HepG2 (cell line): ENCODE results near the gene JPT2. TPM values are rescaled to one million over a fixed set of nuclear protein-coding genes. Genes with fewer than 3 reads are reported as not detected.

Source experiments
- ARID2 ChIP-seq: sonication (generic); formaldehyde crosslinking; IDR thresholded peaks from 2 replicates; pipeline ENCODE4 v1.8.1; 2022; ENCODE audit warnings: mild to moderate bottlenecking, missing genetic modification reagents, borderline replicate concordance
- GLI4 ChIP-seq: sonication (generic); formaldehyde crosslinking; IDR thresholded peaks from 2 replicates; pipeline ENCODE4 v1.5.1; 2020; ENCODE audit warnings: missing genetic modification reagents, mild to moderate bottlenecking, moderate library complexity, borderline replicate concordance
- HMGXB3 ChIP-seq: sonication (generic); formaldehyde crosslinking; IDR thresholded peaks from 2 replicates; pipeline ENCODE4 v1.4.0; 2020; ENCODE audit warnings: missing genetic modification reagents, borderline replicate concordance
- IRX3 ChIP-seq: sonication (generic); formaldehyde crosslinking; IDR thresholded peaks from 2 replicates; pipeline ENCODE4 v1.8.1; 2023; ENCODE audit warnings: mild to moderate bottlenecking, low read depth, missing genetic modification reagents, borderline replicate concordance
- NFIB ChIP-seq: sonication (generic); formaldehyde crosslinking; IDR thresholded peaks from 2 replicates; pipeline ENCODE4 v1.9.0; 2021; ENCODE audit warnings: missing genetic modification reagents, mild to moderate bottlenecking, borderline replicate concordance
- NR1H2 ChIP-seq: sonication (generic); formaldehyde crosslinking; IDR thresholded peaks from 2 replicates; pipeline ENCODE4 v1.8.1; 2022; ENCODE audit warnings: low read depth, missing genetic modification reagents, borderline replicate concordance
- TBL1XR1 ChIP-seq: fragments of 150-350 bp; IDR thresholded peaks from 2 replicates; pipeline ENCODE4 v1.6.1; 2014; ENCODE audit warnings: borderline replicate concordance, low read length; ENCODE audit not compliant: partially characterized antibody
- ZBTB38 ChIP-seq: sonication (generic); formaldehyde crosslinking; IDR thresholded peaks from 2 replicates; pipeline ENCODE4 v1.5.1; 2020; ENCODE audit warnings: mild to moderate bottlenecking, missing genetic modification reagents
- ZNF253 ChIP-seq: sonication (generic); formaldehyde crosslinking; IDR thresholded peaks from 2 replicates; pipeline ENCODE4 v1.8.0; 2022; ENCODE audit warnings: mild to moderate bottlenecking, missing genetic modification reagents, borderline replicate concordance
- ZNF674 ChIP-seq: sonication (generic); formaldehyde crosslinking; IDR thresholded peaks from 2 replicates; pipeline ENCODE4 v1.5.0; 2020; ENCODE audit warnings: low read depth, mild to moderate bottlenecking, missing genetic modification reagents
- ZNF747 ChIP-seq: sonication (generic); formaldehyde crosslinking; IDR thresholded peaks from 2 replicates; pipeline ENCODE4 v1.8.1; 2023; ENCODE audit warnings: missing genetic modification reagents, mild to moderate bottlenecking, borderline replicate concordance
- ZNF761 ChIP-seq: sonication (generic); formaldehyde crosslinking; conservative IDR thresholded peaks from 2 replicates; pipeline ENCODE4 v1.4.0; 2020; ENCODE audit warnings: mild to moderate bottlenecking, missing genetic modification reagents
- ZNF782 ChIP-seq: sonication (generic); formaldehyde crosslinking; IDR thresholded peaks from 2 replicates; pipeline ENCODE4 v1.4.0; 2020; ENCODE audit warnings: missing genetic modification reagents, mild to moderate bottlenecking, borderline replicate concordance
- polyA plus RNA-seq, 8 experiments: library from polyadenylated mRNA; depleted of rRNA in 3 of 8; stranded (reverse) in 7 of 8; unstranded in 1 of 8; fragments of >200 nt; fragmentation: Illumina TruSeq in 4 of 8; extraction: Trizol in 4 of 8; gene quantifications; 2 replicates each; pipeline versions ENCODE4 v1.2.1 to v1.2.3, GENCODE V29; 2011 to 2016; ENCODE audit warnings: low read depth in 4 of 8, missing spikeins in 1 of 8, mixed read lengths in 1 of 8; ENCODE audit not compliant: insufficient read depth in 1 of 8
- total RNA-seq, 5 experiments: library from RNA; depleted of rRNA; stranded (reverse); fragments of >200 nt; fragmentation: Illumina TruSeq; extraction: Trizol; gene quantifications; 2 replicates each; pipeline ENCODE4 v1.2.3, GENCODE V29; 2016; ENCODE audit warnings: low read depth in 1 of 5
- TF ChIP-seq, protein P1 (sequence below): sonication (generic); formaldehyde crosslinking; IDR thresholded peaks from 2 replicates; pipeline ENCODE4 v1.5.1; 2020; ENCODE audit warnings: mild to moderate bottlenecking, missing genetic modification reagents
- TF ChIP-seq, protein P2 (sequence below): sonication (generic); formaldehyde crosslinking; IDR thresholded peaks from 2 replicates; pipeline ENCODE4 v1.5.0; 2020; ENCODE audit warnings: missing genetic modification reagents
- TF ChIP-seq, protein P3 (sequence below): sonication (generic); formaldehyde crosslinking; IDR thresholded peaks from 2 replicates; pipeline ENCODE4 v1.4.0; 2020; ENCODE audit warnings: mild to moderate bottlenecking, missing genetic modification reagents

JPT2 gene
- total and polyA plus RNA-seq, 2 of the 13 experiments (the other 11 are each of a cell fraction or from before 2014, with no cell fraction given), result 53.5 to 89.4 TPM

GRCh38 chr16:1677942-1678499 lies at the start of gene JPT2 (continued):
- TF ChIP-seq, protein P1, sequence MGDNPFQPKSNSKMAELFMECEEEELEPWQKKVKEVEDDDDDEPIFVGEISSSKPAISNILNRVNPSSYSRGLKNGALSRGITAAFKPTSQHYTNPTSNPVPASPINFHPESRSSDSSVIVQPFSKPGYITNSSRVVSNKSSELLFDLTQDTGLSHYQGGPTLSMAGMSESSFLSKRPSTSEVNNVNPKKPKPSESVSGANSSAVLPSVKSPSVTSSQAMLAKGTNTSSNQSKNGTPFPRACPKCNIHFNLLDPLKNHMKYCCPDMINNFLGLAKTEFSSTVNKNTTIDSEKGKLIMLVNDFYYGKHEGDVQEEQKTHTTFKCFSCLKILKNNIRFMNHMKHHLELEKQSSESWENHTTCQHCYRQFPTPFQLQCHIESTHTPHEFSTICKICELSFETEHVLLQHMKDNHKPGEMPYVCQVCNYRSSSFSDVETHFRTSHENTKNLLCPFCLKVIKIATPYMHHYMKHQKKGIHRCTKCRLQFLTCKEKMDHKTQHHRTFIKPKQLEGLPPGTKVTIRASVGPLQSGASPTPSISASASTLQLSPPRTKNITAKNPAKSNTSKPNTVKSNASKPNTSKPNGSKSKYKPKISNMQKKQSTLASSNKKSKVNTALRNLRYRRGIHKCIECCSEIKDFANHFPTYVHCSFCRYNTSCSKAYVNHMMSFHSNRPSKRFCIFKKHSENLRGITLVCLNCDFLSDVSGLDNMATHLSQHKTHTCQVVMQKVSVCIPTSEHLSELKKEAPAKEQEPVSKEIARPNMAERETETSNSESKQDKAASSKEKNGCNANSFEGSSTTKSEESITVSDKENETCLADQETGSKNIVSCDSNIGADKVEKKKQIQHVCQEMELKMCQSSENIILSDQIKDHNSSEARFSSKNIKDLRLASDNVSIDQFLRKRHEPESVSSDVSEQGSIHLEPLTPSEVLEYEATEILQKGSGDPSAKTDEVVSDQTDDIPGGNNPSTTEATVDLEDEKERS (CRISPR knock-in tag), result no peak
- TF ChIP-seq ARID2 (CRISPR knock-in tag) (peak; percentile 29; the same call in 1 of the 2 replicates), ZNF761 (CRISPR knock-in tag) (no peak), HMGXB3 (CRISPR knock-in tag) (no peak), ZBTB38 (CRISPR knock-in tag) (0 out of 2 replicates have a peak, but pooled peaks have one; percentile 31), NR1H2 (no peak), GLI4 (CRISPR knock-in tag) (no peak), ZNF674 (0 out of 2 replicates have a peak, but pooled peaks have one; percentile 56), ZNF782 (CRISPR knock-in tag) (no peak), ZNF747 (CRISPR knock-in tag) (no peak), IRX3 (CRISPR knock-in tag) (no peak), TBL1XR1 (no peak), ZNF253 (CRISPR knock-in tag) (no peak), NFIB (CRISPR knock-in tag) (no peak)
- TF ChIP-seq, protein P2, sequence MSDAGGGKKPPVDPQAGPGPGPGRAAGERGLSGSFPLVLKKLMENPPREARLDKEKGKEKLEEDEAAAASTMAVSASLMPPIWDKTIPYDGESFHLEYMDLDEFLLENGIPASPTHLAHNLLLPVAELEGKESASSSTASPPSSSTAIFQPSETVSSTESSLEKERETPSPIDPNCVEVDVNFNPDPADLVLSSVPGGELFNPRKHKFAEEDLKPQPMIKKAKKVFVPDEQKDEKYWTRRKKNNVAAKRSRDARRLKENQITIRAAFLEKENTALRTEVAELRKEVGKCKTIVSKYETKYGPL, result no peak
- TF ChIP-seq, protein P3, sequence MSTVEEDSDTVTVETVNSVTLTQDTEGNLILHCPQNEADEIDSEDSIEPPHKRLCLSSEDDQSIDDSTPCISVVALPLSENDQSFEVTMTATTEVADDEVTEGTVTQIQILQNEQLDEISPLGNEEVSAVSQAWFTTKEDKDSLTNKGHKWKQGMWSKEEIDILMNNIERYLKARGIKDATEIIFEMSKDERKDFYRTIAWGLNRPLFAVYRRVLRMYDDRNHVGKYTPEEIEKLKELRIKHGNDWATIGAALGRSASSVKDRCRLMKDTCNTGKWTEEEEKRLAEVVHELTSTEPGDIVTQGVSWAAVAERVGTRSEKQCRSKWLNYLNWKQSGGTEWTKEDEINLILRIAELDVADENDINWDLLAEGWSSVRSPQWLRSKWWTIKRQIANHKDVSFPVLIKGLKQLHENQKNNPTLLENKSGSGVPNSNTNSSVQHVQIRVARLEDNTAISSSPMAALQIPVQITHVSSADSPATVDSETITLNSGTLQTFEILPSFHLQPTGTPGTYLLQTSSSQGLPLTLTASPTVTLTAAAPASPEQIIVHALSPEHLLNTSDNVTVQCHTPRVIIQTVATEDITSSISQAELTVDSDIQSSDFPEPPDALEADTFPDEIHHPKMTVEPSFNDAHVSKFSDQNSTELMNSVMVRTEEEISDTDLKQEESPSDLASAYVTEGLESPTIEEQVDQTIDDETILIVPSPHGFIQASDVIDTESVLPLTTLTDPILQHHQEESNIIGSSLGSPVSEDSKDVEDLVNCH (CRISPR knock-in tag), result no peak
